Uterus (tissue), 4 donors: ENCODE results near the gene FSD1. TPM values are rescaled to one million over a fixed set of nuclear protein-coding genes. Genes with fewer than 3 reads are reported as not detected.

Experiments
- DNase-seq, 2 donors: peaks; one replicate each; pipeline ENCODE4 v3.0.0-alpha.2; 2019 to 2020
- H3K27ac ChIP-seq, 2 donors: fragments of 200-600 bp; sonication (generic); 1 replicate in 1 of 2; 2 replicates in 1 of 2; pipeline ENCODE4 v1.5.1; 2016 to 2018
- H3K27me3 ChIP-seq, 2 donors: fragments of 200-600 bp; sonication (generic); one replicate each; pipeline ENCODE4 v1.5.1; 2018 to 2019; ENCODE audit warnings: control low read depth in 1 of 2
- H3K36me3 ChIP-seq, 2 donors: fragments of 200-600 bp; sonication (generic); one replicate each; pipeline ENCODE4 v1.5.1; 2019; ENCODE audit warnings: control low read depth in 1 of 2
- H3K4me1 ChIP-seq, 2 donors: fragments of 200-600 bp; sonication (generic); one replicate each; pipeline ENCODE4 v1.5.1; 2018 to 2019; ENCODE audit warnings: control low read depth in 1 of 2
- H3K4me3 ChIP-seq, 2 donors: fragments of 200-600 bp; sonication (generic); 1 replicate in 1 of 2; 2 replicates in 1 of 2; pipeline ENCODE4 v1.5.1; 2018 to 2019; ENCODE audit warnings: mild to moderate bottlenecking in 1 of 2
- H3K9me3 ChIP-seq, 2 donors: fragments of 200-600 bp; sonication (generic); one replicate each; pipeline ENCODE4 v1.5.1; 2019; ENCODE audit warnings: control low read depth in 1 of 2
- POLR2A ChIP-seq, 2 donors: fragments of 450-650 bp; IDR thresholded peaks; one replicate each; pipeline ENCODE4 v1.6.1; 2016; ENCODE audit warnings: antibody characterized with exemption in 2 of 2, mild to moderate bottlenecking in 1 of 2, moderate library complexity in 1 of 2
- intact Hi-C: fragments of 100-400 bp; cut with DNase I; formaldehyde crosslinking; loops from one replicate; pipeline ENCODE4 v1.15.1; 2023; ENCODE audit warnings: low total_unique reads
- total RNA-seq, 4 donors: library from RNA; depleted of rRNA in 3 of 4; stranded (reverse); fragments of >200 nt in 3 of 4; gene quantifications; one replicate each; pipeline versions ENCODE4 v1.1.0 to v1.2.4, GENCODE V29; 2014 to 2023
- TF ChIP-seq, protein P1 (sequence below), 4 experiments: fragments of 200-600 bp in 2 of 4; fragments of 450-650 bp in 2 of 4; sonication (generic) in 2 of 4; IDR thresholded peaks; one replicate each; pipeline ENCODE4 v1.5.1; 2016 to 2019; ENCODE audit warnings: antibody characterized with exemption in 4 of 4, mild to moderate bottlenecking in 2 of 4, moderate library complexity in 1 of 4
- donor health status: DM: yes; HTN: yes; CAD: no.

FSD1 gene
- total RNA-seq, 4 donors from 2014 or later, result 3.1 TPM; not detected in 3

- peak in 1 of 2 donors; percentile 62 for DNase-seq
- H3K4me1 ChIP-seq, result peaks cover 7 to 31% of the 10 kb centered on the region in 2 donors
These were observed 64.9 kb downstream of the FSD1 start for GRCh38 chr19:4369109-4369887.

DNA sequence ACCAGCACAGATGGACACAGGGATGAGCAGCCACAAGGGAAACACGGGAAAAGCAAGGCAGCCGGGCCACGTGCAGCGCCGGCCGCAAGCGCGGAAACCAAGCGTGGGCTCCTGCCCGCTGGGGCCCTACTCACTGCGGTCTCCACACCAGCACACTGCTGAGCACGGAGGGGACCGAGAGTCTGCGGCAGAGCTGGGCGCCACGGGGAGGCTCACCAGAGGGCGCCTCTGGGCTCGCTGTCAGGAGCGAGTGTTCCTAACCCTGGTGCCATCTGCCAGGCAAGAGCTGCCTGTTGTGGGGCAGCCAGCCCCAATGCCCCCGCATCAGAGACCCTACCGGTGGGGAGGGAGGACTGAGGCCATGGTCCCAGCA, 65.5 kb downstream of the FSD1 start:
- Histone ChIP-seq H3K4me3 (no peak overlapping the region), H3K4me1 (peaks cover 11 to 37% of the 10 kb centered on the region in 2 donors)

More at GRCh38 chr19:4369109-4369887, 64.9 kb downstream of the FSD1 start:
- H3K36me3 ChIP-seq, result no peaks in the 10 kb centered on the region
- H3K27ac ChIP-seq, result peak overlapping the region; percentile 63 to 68
- intact Hi-C loops, result no loop called here
- no peaks in the 10 kb centered on the region for H3K27me3 ChIP-seq
- no peaks in the 10 kb centered on the region for H3K9me3 ChIP-seq
- TF ChIP-seq, protein P1, sequence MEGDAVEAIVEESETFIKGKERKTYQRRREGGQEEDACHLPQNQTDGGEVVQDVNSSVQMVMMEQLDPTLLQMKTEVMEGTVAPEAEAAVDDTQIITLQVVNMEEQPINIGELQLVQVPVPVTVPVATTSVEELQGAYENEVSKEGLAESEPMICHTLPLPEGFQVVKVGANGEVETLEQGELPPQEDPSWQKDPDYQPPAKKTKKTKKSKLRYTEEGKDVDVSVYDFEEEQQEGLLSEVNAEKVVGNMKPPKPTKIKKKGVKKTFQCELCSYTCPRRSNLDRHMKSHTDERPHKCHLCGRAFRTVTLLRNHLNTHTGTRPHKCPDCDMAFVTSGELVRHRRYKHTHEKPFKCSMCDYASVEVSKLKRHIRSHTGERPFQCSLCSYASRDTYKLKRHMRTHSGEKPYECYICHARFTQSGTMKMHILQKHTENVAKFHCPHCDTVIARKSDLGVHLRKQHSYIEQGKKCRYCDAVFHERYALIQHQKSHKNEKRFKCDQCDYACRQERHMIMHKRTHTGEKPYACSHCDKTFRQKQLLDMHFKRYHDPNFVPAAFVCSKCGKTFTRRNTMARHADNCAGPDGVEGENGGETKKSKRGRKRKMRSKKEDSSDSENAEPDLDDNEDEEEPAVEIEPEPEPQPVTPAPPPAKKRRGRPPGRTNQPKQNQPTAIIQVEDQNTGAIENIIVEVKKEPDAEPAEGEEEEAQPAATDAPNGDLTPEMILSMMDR (IDR thresholded peaks at IDR 0.05), result peak in 1 of 4 experiments; percentile 6
- no peak for TF ChIP-seq POLR2A (IDR thresholded peaks at IDR 0.05)
- H3K4me3 ChIP-seq, result peak overlapping the region; percentile 1 to 4

DNA sequence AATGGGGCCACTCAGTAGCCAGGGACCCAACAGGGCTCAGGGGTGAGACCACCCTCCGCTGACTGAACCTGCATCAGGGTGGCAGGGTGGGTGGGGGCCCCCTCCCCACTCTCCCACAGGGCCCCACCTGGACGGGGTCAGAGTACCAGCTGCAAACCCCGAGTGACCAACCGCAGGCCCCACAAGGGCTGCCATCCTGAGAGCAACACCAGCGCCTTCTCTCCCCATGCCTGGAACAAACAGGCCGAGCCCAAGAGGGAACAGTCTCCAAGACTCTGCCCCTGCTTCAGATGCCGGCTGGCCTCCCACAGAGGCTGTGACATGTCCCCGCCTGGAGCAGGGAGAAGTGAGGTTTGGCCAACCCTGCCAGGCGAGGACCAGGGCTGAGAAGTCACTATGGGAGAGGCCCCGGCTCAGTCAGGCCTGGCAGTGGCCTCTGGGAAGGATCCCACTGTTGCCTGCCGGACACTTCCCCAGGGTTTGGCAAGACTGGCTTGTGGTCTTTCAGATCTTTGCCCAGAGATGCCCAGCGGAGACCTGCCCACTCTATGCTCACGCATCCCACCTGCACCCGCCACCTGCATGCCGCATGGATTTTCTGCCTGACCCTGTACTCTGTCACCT, 66.1 kb downstream of the FSD1 start:
- Histone ChIP-seq H3K27ac (peak overlapping the region; percentile 63 to 68), H3K4me1 (peaks cover 16 to 43% of the 10 kb centered on the region in 2 donors), H3K27me3 (no peaks in the 10 kb centered on the region), H3K36me3 (no peaks in the 10 kb centered on the region), H3K4me3 (no peak overlapping the region), H3K9me3 (no peaks in the 10 kb centered on the region)
- DNase-seq, result no peak
- TF ChIP-seq POLR2A (IDR thresholded peaks at IDR 0.05), result no peak
- TF ChIP-seq, protein P1 (IDR thresholded peaks at IDR 0.05), result no peak
- intact Hi-C loops, result no loop called here

More for the DNA sequence above, 65.5 kb downstream of the FSD1 start:
- H3K27ac ChIP-seq, result peak overlapping the region; percentile 63 to 68
- no peaks in the 10 kb centered on the region for H3K9me3 ChIP-seq
- intact Hi-C loops, result no loop called here
- no peak for TF ChIP-seq POLR2A (IDR thresholded peaks at IDR 0.05)
- TF ChIP-seq, protein P1 (IDR thresholded peaks at IDR 0.05), result peak in 3 of 4 experiments; percentile 26 to 56 (median 37)
- no peaks in the 10 kb centered on the region for H3K36me3 ChIP-seq
- H3K27me3 ChIP-seq, result no peaks in the 10 kb centered on the region
- no peak for DNase-seq

DNA sequence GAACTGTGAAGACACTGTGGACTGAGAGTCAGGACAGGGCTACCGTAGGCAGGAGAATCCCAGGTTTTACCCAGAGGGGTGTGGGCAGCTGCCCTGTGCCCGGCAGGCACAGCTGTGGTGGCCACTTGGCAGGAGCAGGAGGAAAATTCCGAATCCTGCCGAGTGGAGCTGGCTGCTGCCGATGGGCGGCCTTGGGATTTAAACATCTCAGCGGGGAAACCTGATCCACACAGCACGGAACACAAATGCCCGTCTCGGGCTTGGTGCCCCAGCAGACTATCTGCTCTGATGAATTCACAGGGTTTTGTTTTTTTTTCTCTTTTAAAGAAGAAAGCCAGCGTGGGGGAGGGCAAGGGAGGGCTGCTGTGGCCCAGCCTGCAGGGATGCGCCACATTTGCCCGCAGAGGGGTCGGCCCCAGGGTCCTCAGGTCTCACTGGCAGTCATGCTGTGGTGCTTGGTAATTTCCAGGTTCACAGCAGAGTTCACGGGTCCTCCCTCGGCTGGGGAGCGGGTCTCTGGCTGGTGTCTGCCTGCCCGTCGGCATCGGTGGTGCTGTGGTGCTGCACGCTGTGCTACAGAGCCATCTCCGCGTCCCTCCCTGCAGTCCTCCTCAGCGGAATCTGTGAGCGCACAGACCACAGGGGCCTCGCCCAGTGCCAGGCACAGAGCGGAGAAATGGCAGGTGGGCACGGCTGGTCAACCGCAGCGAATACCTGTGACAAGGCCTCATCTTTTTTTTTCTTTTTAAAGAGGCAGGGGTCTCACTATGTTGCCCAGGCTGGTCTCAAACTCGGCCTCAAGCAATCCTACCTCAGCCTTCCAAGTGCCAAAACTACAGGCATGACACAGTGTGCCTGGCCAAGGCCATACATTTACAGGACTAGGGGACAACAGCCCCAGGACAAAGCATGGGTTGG, 67.1 kb downstream of the FSD1 start:
- Histone ChIP-seq H3K27ac (no peak overlapping the region), H3K4me1 (peaks cover 22 to 50% of the 10 kb centered on the region in 2 donors)
- intact Hi-C loops, result no loop called here

More for the DNA sequence above, 67.1 kb downstream of the FSD1 start:
- Histone ChIP-seq H3K9me3 (no peaks in the 10 kb centered on the region), H3K36me3 (no peaks in the 10 kb centered on the region), H3K27me3 (no peaks in the 10 kb centered on the region), H3K4me3 (no peak overlapping the region)
- TF ChIP-seq POLR2A (IDR thresholded peaks at IDR 0.05), result no peak
- TF ChIP-seq, protein P1 (IDR thresholded peaks at IDR 0.05), result no peak
- no peak for DNase-seq
